NCI-H2227 (cell line): ENCODE measurements around the gene MRPL28.

Experiments
- DNase-seq: peaks from one replicate; lab custom pipeline; 2025; ENCODE audit not compliant: unreplicated experiment; lab: John Stamatoyannopoulos, UW

MRPL28 gene

GRCh38 chr16:317583-317982 lies 52.8 kb downstream of the MRPL28 start:
- no peak for DNase-seq
